Activated CD8-positive, alpha-beta memory T cell treated with anti-CD3 and anti-CD28 coated beads for 36 hours (primary cell): ENCODE data around the gene RAB11FIP4. TPM values are rescaled to one million over a fixed set of nuclear protein-coding genes. Genes with fewer than 3 reads are reported as not detected.

Experiments
- CTCF ChIA-PET: fragments of 350-600 bp; sonication (Branson Sonifier 250); formaldehyde crosslinking; loops from one replicate; lab custom pipeline; 2021; ENCODE audit warnings: antibody characterized with exemption; lab: Charles Lee
- POLR2A ChIA-PET: fragments of 350-600 bp; sonication (Branson Sonifier 250); formaldehyde crosslinking; loops from one replicate; lab custom pipeline; 2021; ENCODE audit warnings: antibody characterized with exemption; lab: Charles Lee
- total RNA-seq, 2 experiments: library from RNA; stranded (reverse); gene quantifications; one replicate each; pipeline ENCODE4 v1.2.3, GENCODE V29; 2021

The RAB11FIP4 gene
- total RNA-seq, 2 experiments from 2014 or later, result 14.8 to 17.8 TPM

- POLR2A ChIA-PET, result no interaction called here
- CTCF ChIA-PET, result no interaction called here
These were observed 27.4 kb downstream of the RAB11FIP4 start for GRCh38 chr17:31418773-31419350.

GRCh38 chr17:31422443-31422842, 31.0 kb downstream of the RAB11FIP4 start:
- CTCF ChIA-PET, result interaction anchor here (0.9 kb wide), 1 partner anchor 15 kb away, joined by 3 read pairs; no protein-coding TSS in a partner anchor
- POLR2A ChIA-PET, result no interaction called here

- POLR2A ChIA-PET, result no interaction called here
- CTCF ChIA-PET, result interaction anchor here (1.7 kb wide), 1 partner anchor 12 kb away, joined by 4 read pairs; no protein-coding TSS in a partner anchor
These were observed 33.4 kb downstream of the RAB11FIP4 start for GRCh38 chr17:31424944-31425281.

- ChIA-PET CTCF (no interaction called here), POLR2A (no interaction called here)
These were observed 34.0 kb downstream of the RAB11FIP4 start for GRCh38 chr17:31425282-31426040.

GRCh38 chr17:31427684-31428083, 36.2 kb downstream of the RAB11FIP4 start:
- ChIA-PET POLR2A (no interaction called here), CTCF (interaction anchor here (0.6 kb wide), 1 partner anchor 1468 kb away, joined by 3 read pairs; no protein-coding TSS in a partner anchor)

- ChIA-PET POLR2A (no interaction called here), CTCF (no interaction called here)
These were observed 36.6 kb downstream of the RAB11FIP4 start for GRCh38 chr17:31428111-31428510.

GRCh38 chr17:31428512-31428911, 37.0 kb downstream of the RAB11FIP4 start:
- ChIA-PET POLR2A (no interaction called here), CTCF (no interaction called here)

GRCh38 chr17:31431098-31431851, 39.8 kb downstream of the RAB11FIP4 start:
- POLR2A ChIA-PET, result no interaction called here
- CTCF ChIA-PET, result no interaction called here

- POLR2A ChIA-PET, result interaction anchor here (1.0 kb wide), 1 partner anchor 76 kb away, joined by 3 read pairs; no protein-coding TSS in a partner anchor
- CTCF ChIA-PET, result interaction anchor here (3.6 kb wide), 1 partner anchor 92 kb away, joined by 23 read pairs; no protein-coding TSS in a partner anchor
These were observed 40.6 kb downstream of the RAB11FIP4 start for GRCh38 chr17:31431852-31432658.

- POLR2A ChIA-PET, result interaction anchor here (1.0 kb wide), 1 partner anchor 75 kb away, joined by 3 read pairs; no protein-coding TSS in a partner anchor
- CTCF ChIA-PET, result interaction anchor here (3.6 kb wide), 1 partner anchor 91 kb away, joined by 23 read pairs; no protein-coding TSS in a partner anchor
These were observed 41.8 kb downstream of the RAB11FIP4 start for GRCh38 chr17:31433091-31433790.

- ChIA-PET POLR2A (no interaction called here), CTCF (interaction anchor here (0.7 to 3.6 kb wide), 3 partner anchors 45 to 90 kb away, joined by 3 to 23 read pairs (median 4); no protein-coding TSS in a partner anchor)
These were observed 42.6 kb downstream of the RAB11FIP4 start for GRCh38 chr17:31433811-31434726.

- ChIA-PET POLR2A (no interaction called here), CTCF (interaction anchor here (0.7 to 3.6 kb wide), 3 partner anchors 45 to 90 kb away, joined by 3 to 23 read pairs (median 4); no protein-coding TSS in a partner anchor)
These were observed 43.2 kb downstream of the RAB11FIP4 start for GRCh38 chr17:31434727-31435050.

GRCh38 chr17:31435581-31435980, 44.1 kb downstream of the RAB11FIP4 start:
- CTCF ChIA-PET, result interaction anchor here (1.3 to 2.3 kb wide), 2 partner anchors 27 to 82 kb away, joined by 3 to 7 read pairs; no protein-coding TSS in a partner anchor
- POLR2A ChIA-PET, result no interaction called here

- ChIA-PET CTCF (interaction anchor here (0.7 to 2.9 kb wide), 16 partner anchors 12 to 121 kb away, joined by 3 to 34 read pairs (median 5); no protein-coding TSS in a partner anchor), POLR2A (no interaction called here)
These were observed 46.4 kb downstream of the RAB11FIP4 start for GRCh38 chr17:31437720-31438400.

- POLR2A ChIA-PET, result no interaction called here
These were observed 48.2 kb downstream of the RAB11FIP4 start for GRCh38 chr17:31439716-31440115.

GRCh38 chr17:31442276-31442675, 50.8 kb downstream of the RAB11FIP4 start:
- CTCF ChIA-PET, result interaction anchor here (1.2 kb wide), 1 partner anchor 83 kb away, joined by 4 read pairs; no protein-coding TSS in a partner anchor
- POLR2A ChIA-PET, result no interaction called here

More at GRCh38 chr17:31439716-31440115, 48.2 kb downstream of the RAB11FIP4 start:
- CTCF ChIA-PET, result interaction anchor here (1.6 kb wide), 1 partner anchor 83 kb away, joined by 7 read pairs; no protein-coding TSS in a partner anchor
